ENCODE data around the gene ITGB6. TPM values are rescaled to one million over a fixed set of nuclear protein-coding genes. Genes with fewer than 3 reads are reported as not detected.

Gene ITGB6
- total and polyA plus RNA-seq, 3 donors from 2014 or later, result 0.12 to 0.79 (median 0.18) TPM

GRCh38 chr2:160073284-160073888, 126.7 kb downstream of the ITGB6 start:
- Histone ChIP-seq H3K36me3 (ENCODE audit: low read depth, missing control alignments) (no peaks in the 10 kb centered on the region), H3K4me1 (no peaks in the 10 kb centered on the region), H3K27ac (no peak overlapping the region), H3K4me3 (no peak overlapping the region), H3K9me3 (no peaks in the 10 kb centered on the region), H3K27me3 (no peaks in the 10 kb centered on the region)
- intact Hi-C loops (cut with DNase I; ENCODE audit: low total_unique reads), result no loop called here
- no peak for DNase-seq
- TF ChIP-seq POLR2A (IDR thresholded peaks at IDR 0.05) (no peak), CTCF (IDR thresholded peaks at IDR 0.05) (no peak)
- 44 to 82% methylated on average over 2 of the region's 2 CpGs for WGBS, 2 donors

- H3K27me3 ChIP-seq, result no peaks in the 10 kb centered on the region
- DNase-seq, result no peak
- no peak overlapping the region for H3K27ac ChIP-seq
- no peak overlapping the region for H3K4me3 ChIP-seq
- intact Hi-C loops (cut with DNase I; ENCODE audit: low total_unique reads), result no loop called here
- no peaks in the 10 kb centered on the region for H3K4me1 ChIP-seq
- WGBS, 2 donors, result 87 to 92% methylated on average over 2 of the region's 2 CpGs
- no peaks in the 10 kb centered on the region for H3K9me3 ChIP-seq
- no peak for TF ChIP-seq CTCF (IDR thresholded peaks at IDR 0.05)
- no peak for TF ChIP-seq POLR2A (IDR thresholded peaks at IDR 0.05)
- no peaks in the 10 kb centered on the region for H3K36me3 ChIP-seq (ENCODE audit: low read depth, missing control alignments)
Observed at GRCh38 chr2:160068906-160069305, 131.2 kb downstream of the ITGB6 start.

GRCh38 chr2:160064916-160065315, 135.2 kb downstream of the ITGB6 start:
- Histone ChIP-seq H3K27me3 (no peaks in the 10 kb centered on the region), H3K36me3 (ENCODE audit: low read depth, missing control alignments) (no peaks in the 10 kb centered on the region), H3K4me1 (peaks cover 8% of the 10 kb centered on the region), H3K27ac (no peak overlapping the region), H3K4me3 (no peak overlapping the region), H3K9me3 (no peaks in the 10 kb centered on the region)
- intact Hi-C loops (cut with DNase I; ENCODE audit: low total_unique reads), result no loop called here
- 93% methylated on average over 1 of the region's 1 CpG for WGBS, 2 donors
- TF ChIP-seq POLR2A (IDR thresholded peaks at IDR 0.05), result no peak
- no peak for TF ChIP-seq CTCF (IDR thresholded peaks at IDR 0.05)
- no peak for DNase-seq

- H3K36me3 ChIP-seq (ENCODE audit: low read depth, missing control alignments), result no peaks in the 10 kb centered on the region
- no peaks in the 10 kb centered on the region for H3K9me3 ChIP-seq
- H3K27ac ChIP-seq, result no peak overlapping the region
- no peak overlapping the region for H3K4me3 ChIP-seq
- no peaks in the 10 kb centered on the region for H3K27me3 ChIP-seq
- H3K4me1 ChIP-seq, result peaks cover 8% of the 10 kb centered on the region
- no peak for DNase-seq
- 64 to 74% methylated on average over 4 of the region's 4 CpGs for WGBS, 2 donors
- TF ChIP-seq CTCF (IDR thresholded peaks at IDR 0.05) (no peak), POLR2A (IDR thresholded peaks at IDR 0.05) (no peak)
- intact Hi-C loops (cut with DNase I; ENCODE audit: low total_unique reads), result no loop called here
Observed at GRCh38 chr2:160063879-160064612, 136.0 kb downstream of the ITGB6 start.

Data from testis (tissue), 3 donors.